ENCODE results near the gene SERPINB10.

The SERPINB10 gene

DNA sequence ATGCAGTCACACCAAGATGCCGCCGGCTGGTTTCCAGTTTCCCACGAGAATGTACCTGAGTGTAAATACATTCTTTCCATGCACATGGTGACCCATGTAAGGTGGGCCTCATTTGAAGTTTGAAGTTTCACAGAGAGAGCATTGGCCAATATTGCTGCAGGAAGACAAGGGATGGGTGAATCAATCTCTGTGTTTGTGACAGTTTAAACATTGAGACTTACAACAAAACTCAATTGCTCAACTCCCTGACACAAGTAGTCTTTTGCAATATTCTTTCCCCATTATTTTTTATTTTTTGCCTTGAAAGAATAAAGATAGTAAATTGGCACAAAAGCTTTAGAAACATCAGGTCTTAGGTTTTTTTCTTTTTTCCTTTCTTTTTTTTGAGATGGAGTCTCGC is 15.2 kb upstream of the SERPINB10 start:
- Histone ChIP-seq H3K9me3 (ENCODE audit: insufficient read depth, low read length, severe bottlenecking) (no peaks in the 10 kb centered on the region), H4K20me1 (ENCODE audit: insufficient read depth, low read length) (no peaks in the 10 kb centered on the region), H3K79me2 (ENCODE audit: insufficient read depth, low read length) (peaks cover 12% of the 10 kb centered on the region), H3K27ac (ENCODE audit: low read length) (no peak overlapping the region), H3K9ac (ENCODE audit: low read depth, low read length) (no peak overlapping the region), H3K36me3 (ENCODE audit: insufficient read depth, low read length) (no peaks in the 10 kb centered on the region), H3K4me1 (ENCODE audit: insufficient read depth, low read length) (peaks cover 40% of the 10 kb centered on the region), H3K4me2 (ENCODE audit: insufficient read depth, low read length) (no peak overlapping the region), H3K4me3 (ENCODE audit: low read depth in 1 of 2, low read length in 2 of 2) (no peak overlapping the region), H2AFZ (ENCODE audit: low read depth, low read length) (no peak overlapping the region), H3K27me3 (ENCODE audit: insufficient read depth, low read length, poor library complexity) (no peaks in the 10 kb centered on the region)
- DNase-seq, result no peak
- ATAC-seq (ENCODE audit: insufficient read depth, low read depth), result no peak
- TF ChIP-seq, protein P1, sequence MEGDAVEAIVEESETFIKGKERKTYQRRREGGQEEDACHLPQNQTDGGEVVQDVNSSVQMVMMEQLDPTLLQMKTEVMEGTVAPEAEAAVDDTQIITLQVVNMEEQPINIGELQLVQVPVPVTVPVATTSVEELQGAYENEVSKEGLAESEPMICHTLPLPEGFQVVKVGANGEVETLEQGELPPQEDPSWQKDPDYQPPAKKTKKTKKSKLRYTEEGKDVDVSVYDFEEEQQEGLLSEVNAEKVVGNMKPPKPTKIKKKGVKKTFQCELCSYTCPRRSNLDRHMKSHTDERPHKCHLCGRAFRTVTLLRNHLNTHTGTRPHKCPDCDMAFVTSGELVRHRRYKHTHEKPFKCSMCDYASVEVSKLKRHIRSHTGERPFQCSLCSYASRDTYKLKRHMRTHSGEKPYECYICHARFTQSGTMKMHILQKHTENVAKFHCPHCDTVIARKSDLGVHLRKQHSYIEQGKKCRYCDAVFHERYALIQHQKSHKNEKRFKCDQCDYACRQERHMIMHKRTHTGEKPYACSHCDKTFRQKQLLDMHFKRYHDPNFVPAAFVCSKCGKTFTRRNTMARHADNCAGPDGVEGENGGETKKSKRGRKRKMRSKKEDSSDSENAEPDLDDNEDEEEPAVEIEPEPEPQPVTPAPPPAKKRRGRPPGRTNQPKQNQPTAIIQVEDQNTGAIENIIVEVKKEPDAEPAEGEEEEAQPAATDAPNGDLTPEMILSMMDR (IDR thresholded peaks at IDR 0.05; ENCODE audit: borderline replicate concordance, extremely low read depth, low read length, poor library complexity, severe bottlenecking), result no peak
- no peak for TF ChIP-seq EZH2 (IDR thresholded peaks at IDR 0.05; ENCODE audit: borderline replicate concordance, low read depth, low read length, severe bottlenecking)

DNA sequence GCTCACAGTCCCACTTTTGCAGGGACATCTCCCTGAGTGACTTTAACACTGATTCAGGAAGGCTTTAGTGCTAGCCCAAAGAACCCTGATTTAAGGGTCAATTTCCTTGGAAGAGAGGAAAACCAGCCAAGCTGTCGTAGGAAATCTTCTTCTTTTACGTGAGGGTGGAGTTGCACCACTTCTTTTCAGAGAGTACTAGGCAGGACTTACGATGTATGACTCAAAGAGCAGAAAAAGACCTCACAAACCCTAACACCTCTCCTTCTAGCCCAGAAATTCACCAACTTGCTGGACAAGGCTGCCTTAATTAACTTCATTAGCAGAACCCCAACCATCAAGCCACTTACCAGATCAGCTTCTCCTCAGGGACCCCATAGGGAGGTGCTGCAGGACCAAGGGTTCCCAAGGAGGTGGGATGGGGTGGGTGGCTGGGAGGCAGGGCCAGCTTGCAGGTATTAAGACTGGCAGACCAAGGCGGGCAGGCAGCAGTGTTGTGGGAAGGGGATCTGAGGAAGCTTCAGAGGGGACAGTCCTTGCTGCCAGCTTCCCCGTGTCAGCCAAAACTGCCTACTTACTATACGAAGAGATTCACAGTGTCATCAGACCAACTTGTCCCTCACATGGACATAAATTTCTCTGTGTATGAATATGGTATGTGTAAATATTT is 13.5 kb upstream of the SERPINB10 start:
- Histone ChIP-seq H3K36me3 (ENCODE audit: insufficient read depth, low read length) (no peaks in the 10 kb centered on the region), H3K79me2 (ENCODE audit: insufficient read depth, low read length) (peaks cover 12% of the 10 kb centered on the region), H3K9ac (ENCODE audit: low read depth, low read length) (no peak overlapping the region; the same call in 1 of the 2 replicates), H3K9me3 (ENCODE audit: insufficient read depth, low read length, severe bottlenecking) (no peaks in the 10 kb centered on the region), H4K20me1 (ENCODE audit: insufficient read depth, low read length) (no peaks in the 10 kb centered on the region), H3K4me1 (ENCODE audit: insufficient read depth, low read length) (peaks cover 40% of the 10 kb centered on the region), H3K4me3 (ENCODE audit: low read depth in 1 of 2, low read length in 2 of 2) (no peak overlapping the region), H3K27me3 (ENCODE audit: insufficient read depth, low read length, poor library complexity) (no peaks in the 10 kb centered on the region), H3K27ac (ENCODE audit: low read length) (peak overlapping the region; percentile 54), H3K4me2 (ENCODE audit: insufficient read depth, low read length) (0 out of 2 replicates have a peak overlapping the region, but pooled peaks have one; percentile 3), H2AFZ (ENCODE audit: low read depth, low read length) (no peak overlapping the region)
- TF ChIP-seq, protein P1 (IDR thresholded peaks at IDR 0.05; ENCODE audit: borderline replicate concordance, extremely low read depth, low read length, poor library complexity, severe bottlenecking), result no peak
- TF ChIP-seq EZH2 (IDR thresholded peaks at IDR 0.05; ENCODE audit: borderline replicate concordance, low read depth, low read length, severe bottlenecking), result no peak
- no peak for DNase-seq
- no peak for ATAC-seq (ENCODE audit: insufficient read depth, low read depth)

DNA sequence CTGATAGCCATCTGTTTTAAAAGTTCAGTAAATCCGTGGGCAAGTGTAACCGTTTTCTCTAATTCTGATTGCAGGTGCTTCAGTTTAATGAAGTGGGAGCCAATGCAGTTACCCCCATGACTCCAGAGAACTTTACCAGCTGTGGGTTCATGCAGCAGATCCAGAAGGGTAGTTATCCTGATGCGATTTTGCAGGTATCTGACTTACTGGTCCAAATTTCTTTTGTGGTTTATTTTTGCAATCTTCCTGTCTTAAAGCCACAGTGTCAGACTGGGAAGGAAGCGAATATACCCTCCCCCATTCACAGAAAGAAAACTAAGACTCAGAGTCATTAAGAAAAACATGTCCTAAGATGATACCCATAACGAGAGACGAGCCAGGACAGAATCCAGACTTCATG is 12.6 kb upstream of the SERPINB10 start:
- ATAC-seq (ENCODE audit: insufficient read depth, low read depth), result peak; percentile 49

More for the DNA sequence above, 12.6 kb upstream of the SERPINB10 start:
- H3K27me3 ChIP-seq (ENCODE audit: insufficient read depth, low read length, poor library complexity), result no peaks in the 10 kb centered on the region
- peak overlapping the region; percentile 58; the same call in 1 of the 2 replicates for H3K27ac ChIP-seq (ENCODE audit: low read length)
- H3K79me2 ChIP-seq (ENCODE audit: insufficient read depth, low read length), result peaks cover 11% of the 10 kb centered on the region
- H3K4me3 ChIP-seq (ENCODE audit: low read depth in 1 of 2, low read length in 2 of 2), result no peak overlapping the region
- no peaks in the 10 kb centered on the region for H3K9me3 ChIP-seq (ENCODE audit: insufficient read depth, low read length, severe bottlenecking)
- H3K4me1 ChIP-seq (ENCODE audit: insufficient read depth, low read length), result peaks cover 39% of the 10 kb centered on the region
- H3K4me2 ChIP-seq (ENCODE audit: insufficient read depth, low read length), result peak overlapping the region; percentile 32; the same call in 1 of the 2 replicates
- H4K20me1 ChIP-seq (ENCODE audit: insufficient read depth, low read length), result no peaks in the 10 kb centered on the region
- DNase-seq, result no peak
- TF ChIP-seq, protein P1 (IDR thresholded peaks at IDR 0.05; ENCODE audit: borderline replicate concordance, extremely low read depth, low read length, poor library complexity, severe bottlenecking), result no peak
- TF ChIP-seq EZH2 (IDR thresholded peaks at IDR 0.05; ENCODE audit: borderline replicate concordance, low read depth, low read length, severe bottlenecking), result no peak
- no peak overlapping the region for H3K9ac ChIP-seq (ENCODE audit: low read depth, low read length)
- no peak overlapping the region for H2AFZ ChIP-seq (ENCODE audit: low read depth, low read length)
- H3K36me3 ChIP-seq (ENCODE audit: insufficient read depth, low read length), result no peaks in the 10 kb centered on the region
